Measurements from ENCODE around the gene DLL1.

The DLL1 gene

GRCh38 chr6:170282512-170283158 lies 8.2 kb downstream of the DLL1 start:
- FAIRE-seq = no peak

- FAIRE-seq = no peak
Measured at GRCh38 chr6:170281331-170282292, 9.3 kb downstream of the DLL1 start.

GRCh38 chr6:170280689-170281045 lies 10.2 kb downstream of the DLL1 start:
- no peak for FAIRE-seq

GRCh38 chr6:170279977-170280688 lies 10.7 kb downstream of the DLL1 start:
- no peak for FAIRE-seq

GRCh38 chr6:170279426-170279825 lies 11.5 kb downstream of the DLL1 start:
- no peak for FAIRE-seq

GRCh38 chr6:170278743-170279094 lies 12.2 kb downstream of the DLL1 start:
- no peak for FAIRE-seq

- FAIRE-seq = no peak
Measured at GRCh38 chr6:170277893-170278742, 12.8 kb downstream of the DLL1 start.

GRCh38 chr6:170276369-170277057 lies 14.4 kb downstream of the DLL1 start:
- no peak for FAIRE-seq

GRCh38 chr6:170274713-170275560 lies 15.9 kb downstream of the DLL1 start:
- no peak for FAIRE-seq

GRCh38 chr6:170273681-170274080 lies 17.2 kb downstream of the DLL1 start:
- no peak for FAIRE-seq

- no peak for FAIRE-seq
Measured at GRCh38 chr6:170273191-170273590, 17.7 kb downstream of the DLL1 start.

GRCh38 chr6:170272341-170273065 lies 18.4 kb downstream of the DLL1 start:
- FAIRE-seq = no peak

GRCh38 chr6:170271771-170272314 lies 19.0 kb downstream of the DLL1 start:
- no peak for FAIRE-seq

- FAIRE-seq = no peak
Measured at GRCh38 chr6:170270984-170271593, 19.8 kb downstream of the DLL1 start.

GRCh38 chr6:170269846-170270541 lies 20.9 kb downstream of the DLL1 start:
- no peak for FAIRE-seq

- no peak for FAIRE-seq
Measured at GRCh38 chr6:170269151-170269845, 21.6 kb downstream of the DLL1 start.

- no peak for FAIRE-seq
Measured at GRCh38 chr6:170268216-170269129, 22.4 kb downstream of the DLL1 start.
